GM12878 (cell line): Measurements from ENCODE around the gene INO80B. TPM values are rescaled to one million over a fixed set of nuclear protein-coding genes. Genes with fewer than 3 reads are reported as not detected.
A peak's percentile ranks its signal among the peaks of the same experiment; 100 is the strongest.

ENCODE experiments used
- ATAC-seq: fragments of 200-7000 bp; cut with Tn5 transposase; 3 replicates; pipeline ENCODE4 v1.9.1; 2020; ENCODE audit warnings: mild to moderate bottlenecking, moderate library complexity
- BruUV-seq: library from RNA; stranded (reverse); fragments of 400-500 nt; replicated peaks from 2 replicates; lab custom pipeline; 2021; lab: Mats Ljungman, UMichigan
- CTCF ChIA-PET: fragments of 300-600 bp; sonication (Branson Sonifier 250); formaldehyde crosslinking; extraction: SDS; loops from one replicate; lab custom pipeline; 2021; ENCODE audit warnings: inconsistent platforms; lab: Yijun Ruan, JAX
- POLR2A ChIA-PET: fragments of 350-600 bp; formaldehyde crosslinking; extraction: SDS; loops from one replicate; lab custom pipeline; 2021; ENCODE audit warnings: inconsistent platforms; lab: Charles Lee
- RAD21 ChIA-PET: fragments of 300-600 bp; sonication (Branson Sonifier 250); formaldehyde crosslinking; loops from one replicate; lab custom pipeline; 2023; ENCODE audit warnings: antibody characterized with exemption; ENCODE audit not compliant: unreplicated experiment; lab: Charles Lee
- SMC1A ChIA-PET: fragments of 300-600 bp; sonication (Branson Sonifier 250); formaldehyde crosslinking; loops from one replicate; lab custom pipeline; 2023; ENCODE audit not compliant: unreplicated experiment, uncharacterized antibody; lab: Charles Lee
- DNase-seq: peaks from one replicate; pipeline ENCODE4 v3.0.0-alpha.2; 2011; ENCODE audit warnings: low read depth, low spot score
- FAIRE-seq: peaks from 3 replicates; lab custom pipeline; 2011; peaks lifted over from hg19 to GRCh38; lab: Jason Lieb, UNC
- H2AFZ ChIP-seq: 2 replicates; pipeline ENCODE4 v1.6.0; 2011; ENCODE audit warnings: low read depth, low read length, control low read depth; ENCODE audit not compliant: control insufficient read depth
- H3K27ac ChIP-seq: 2 replicates; pipeline ENCODE4 v1.5.1; 2011; ENCODE audit warnings: control low read depth; ENCODE audit not compliant: control insufficient read depth, insufficient read depth
- H3K27me3 ChIP-seq, 2 experiments: replicated peaks in 1 of 2; 2 replicates each; pipeline versions ENCODE4 v1.6.0 to v1.6.1; 2011; ENCODE audit warnings: low read length in 1 of 2; ENCODE audit not compliant: control insufficient read depth in 2 of 2, insufficient read depth in 2 of 2
- H3K36me3 ChIP-seq, 2 experiments: 2 replicates each; pipeline ENCODE4 v1.5.1; 2011; ENCODE audit warnings: low read length in 1 of 2; ENCODE audit not compliant: control insufficient read depth in 2 of 2, insufficient read depth in 2 of 2
- H3K4me1 ChIP-seq: 2 replicates; pipeline ENCODE4 v1.6.1; 2011; ENCODE audit warnings: mild to moderate bottlenecking, low read length, moderate library complexity, mixed read lengths; ENCODE audit not compliant: control insufficient read depth, insufficient read depth
- H3K4me2 ChIP-seq: 2 replicates; pipeline ENCODE4 v1.6.0; 2011; ENCODE audit warnings: control low read depth; ENCODE audit not compliant: control insufficient read depth, insufficient read depth
- H3K4me3 ChIP-seq: fragments of 200-600 bp; sonication (generic); 2 replicates; pipeline ENCODE4 v1.5.1; 2016
- H3K79me2 ChIP-seq: 2 replicates; pipeline ENCODE4 v1.6.0; 2011; ENCODE audit warnings: low read length; ENCODE audit not compliant: control insufficient read depth, insufficient read depth
- H3K9ac ChIP-seq: 2 replicates; pipeline ENCODE4 v1.8.0; 2011; ENCODE audit warnings: low read length, control low read depth, mixed read lengths; ENCODE audit not compliant: control insufficient read depth, insufficient read depth
- H3K9me3 ChIP-seq: replicated peaks from 3 replicates; pipeline ENCODE4 v1.5.1; 2011; ENCODE audit warnings: mild to moderate bottlenecking, low read length; ENCODE audit not compliant: control insufficient read depth, insufficient read depth
- H4K20me1 ChIP-seq: 2 replicates; pipeline ENCODE4 v1.6.0; 2011; ENCODE audit not compliant: control insufficient read depth, insufficient read depth
- BHLHE40 ChIP-seq, 2 experiments: fragments of 450-650 bp in 1 of 2; IDR thresholded peaks; 2 replicates each; pipeline ENCODE4 v1.6.1; 2011 to 2017; ENCODE audit warnings: low read depth in 2 of 2, borderline replicate concordance in 1 of 2, improper control_type of control experiment in 1 of 2, low read length in 1 of 2, mild to moderate bottlenecking in 1 of 2
- CBFB ChIP-seq: IDR thresholded peaks from 2 replicates; pipeline ENCODE4 v1.6.1; 2016; ENCODE audit warnings: antibody characterized with exemption, low read depth
- E4F1 ChIP-seq: fragments of 450-650 bp; IDR thresholded peaks from 2 replicates; pipeline ENCODE4 v1.6.1; 2018; ENCODE audit warnings: borderline replicate concordance, mild to moderate bottlenecking; ENCODE audit not compliant: partially characterized antibody
- ETV6 ChIP-seq, 2 experiments: fragments of 450-650 bp in 1 of 2; IDR thresholded peaks in 1 of 2; conservative IDR thresholded peaks in 1 of 2; 2 replicates each; pipeline ENCODE4 v1.6.1; 2014; ENCODE audit warnings: antibody characterized with exemption in 1 of 2, borderline replicate concordance in 1 of 2, low read depth in 1 of 2, mild to moderate bottlenecking in 1 of 2, moderate library complexity in 1 of 2
- HSF1 ChIP-seq: fragments of 150-350 bp; IDR thresholded peaks from 2 replicates; pipeline ENCODE4 v1.6.1; 2014; ENCODE audit warnings: mild to moderate bottlenecking, low read depth, low read length
- NFXL1 ChIP-seq: fragments of 450-650 bp; IDR thresholded peaks from 2 replicates; pipeline ENCODE4 v1.6.1; 2017; ENCODE audit warnings: antibody characterized with exemption, mild to moderate bottlenecking, borderline replicate concordance
- NR2C1 ChIP-seq: fragments of 450-650 bp; IDR thresholded peaks from 2 replicates; pipeline ENCODE4 v1.6.1; 2017; ENCODE audit warnings: antibody characterized with exemption, mild to moderate bottlenecking, moderate library complexity
- SREBF1 ChIP-seq: IDR thresholded peaks from 2 replicates; pipeline ENCODE4 v1.6.1; 2012; ENCODE audit warnings: mild to moderate bottlenecking, low read length
- TAF1 ChIP-seq: IDR thresholded peaks from 2 replicates; pipeline ENCODE4 v1.6.1; 2011; ENCODE audit warnings: mild to moderate bottlenecking, low read depth, low read length, borderline replicate concordance
- TBL1XR1 ChIP-seq: IDR thresholded peaks from 2 replicates; pipeline ENCODE4 v1.6.1; 2012; ENCODE audit warnings: low read depth, low read length, improper control_type of control experiment
- WRNIP1 ChIP-seq: IDR thresholded peaks from 2 replicates; pipeline ENCODE4 v1.6.1; 2011; ENCODE audit warnings: low read depth, low read length, improper control_type of control experiment, borderline replicate concordance
- ZNF592 ChIP-seq: fragments of 450-650 bp; IDR thresholded peaks from 2 replicates; pipeline ENCODE4 v1.6.1; 2017; ENCODE audit warnings: mild to moderate bottlenecking, moderate library complexity
- WGBS: methylation state at CpG from one replicate; pipeline ENCODE4 v1.1.6; 2016; ENCODE audit warnings: low lambda C conversion rate; ENCODE audit not compliant: insufficient replicate concordance, insufficient coverage; ENCODE audit errors: missing lambda C conversion rate; 5-methylcytosine and 5-hydroxymethylcytosine counted together
- in situ Hi-C: fragments of 300-500 bp; cut with MboI; formaldehyde crosslinking; loops from 9 replicates; pipeline ENCODE4 v1.14.3; 2018; ENCODE audit warnings: mixed read lengths
- intact Hi-C: fragments of 100-400 bp; cut with micrococcal nuclease; formaldehyde crosslinking; loops from one replicate; pipeline ENCODE4 v1.14.2; 2022; ENCODE audit not compliant: unreplicated experiment
- polyA plus RNA-seq, 11 experiments: library from polyadenylated mRNA; depleted of rRNA in 4 of 11; unstranded in 6 of 11; stranded (reverse) in 5 of 11; fragments of >200 nt; fragmentation: Nextera tagmentation in 4 of 11; fragmentation: Illumina TruSeq in 1 of 11; extraction: Ambion mirVana in 4 of 11; extraction: Trizol in 1 of 11; gene quantifications; 1 replicate in 1 of 11; 2 replicates in 10 of 11; pipeline versions ENCODE4 v1.2.1 to v1.2.3, GENCODE V29; 2011 to 2016; ENCODE audit warnings: inconsistent platforms in 2 of 11, missing spikeins in 2 of 11, low read depth in 1 of 11
- total RNA-seq, 4 experiments: library from RNA; depleted of rRNA in 3 of 4; stranded (reverse); fragments of >200 nt in 3 of 4; fragmentation: Illumina TruSeq in 1 of 4; extraction: Trizol in 1 of 4; gene quantifications; 2 replicates each; pipeline versions ENCODE4 v1.2.1 to v1.2.3, GENCODE V29; 2013 to 2021

The INO80B gene
- total and polyA plus RNA-seq, 10 of the 15 experiments (the other 5 are each of a cell fraction or from before 2014, with no cell fraction given) = 1.3 to 26.7 (median 11.1) TPM

GRCh38 chr2:74502147-74502719 is 47.3 kb downstream of the INO80B start:
- DNase-seq (no peak), ATAC-seq (no peak), FAIRE-seq (no peak)
- Histone ChIP-seq H3K79me2 (peaks cover 12% of the 10 kb centered on the region), H3K4me2 (peak overlapping the region; percentile 93), H3K4me3 (peak overlapping the region; percentile 73), H3K4me1 (peaks cover 30% of the 10 kb centered on the region), H3K9ac (peak overlapping the region; percentile 55), H3K9me3 (no peaks in the 10 kb centered on the region), H4K20me1 (no peaks in the 10 kb centered on the region), H2AFZ (peak overlapping the region; percentile 85), H3K27ac (no peak overlapping the region), H3K36me3 (peaks cover 0 to 7% of the 10 kb centered on the region in 2 experiments; a peak in 1 of 4 replicates), H3K27me3 (peaks cover 15 to 25% of the 10 kb centered on the region in 2 experiments; a peak in 3 of 4 replicates)
- WGBS = 21% methylated on average over 24 of the region's 32 CpGs
- ChIA-PET RAD21 (interaction anchor here (0.8 to 2.9 kb wide), 5 partner anchors 18 to 87 kb away, joined by 3 to 10 read pairs (median 8); partner anchors contain the start of genes AUP1, CCDC142, HTRA2 and TTC31), SMC1A (interaction anchor here (1.3 to 7.0 kb wide), 2 partner anchors 13 to 84 kb away, joined by 5 to 71 read pairs; no protein-coding TSS in a partner anchor), POLR2A (interaction anchor here (1.9 kb wide), 1 partner anchor 111 kb away, joined by 4 read pairs; no protein-coding TSS in a partner anchor), CTCF (interaction anchor here (4.8 to 13.9 kb wide), 3 partner anchors 19 to 84 kb away, joined by 34 to 231 read pairs (median 135); partner anchors contain the start of genes AUP1, CCDC142, DQX1 and HTRA2)
- intact Hi-C loops (loop anchor here (2.0 kb wide), 1 partner anchor 19 kb away; the partner anchor contains the start of genes CCDC142 and TTC31), in situ Hi-C loops (no loop called here)
- no TSS peak for BruUV-seq
- TF ChIP-seq ETV6 (conservative IDR thresholded peaks at IDR 0.05 in 1 of 2, IDR thresholded peaks at IDR 0.05 in 1 of 2; ENCODE audit: borderline replicate concordance in 1 of 2, low read depth in 1 of 2) (no peak), HSF1 (no peak), NR2C1 (peak; percentile 44; the same call in 1 of the 2 replicates), ZNF592 (no peak), WRNIP1 (no peak), SREBF1 (no peak), E4F1 (no peak), NFXL1 (no peak), CBFB (no peak), TAF1 (no peak), BHLHE40 (IDR thresholded peaks at IDR 0.05; ENCODE audit: borderline replicate concordance in 1 of 2, low read depth in 2 of 2, low read length in 1 of 2) (peak in 1 of 2 experiments; percentile 23; a peak in 1 of 4 replicates), TBL1XR1 (no peak)
